Right atrium auricular region (tissue), 2 donors: ENCODE data around the gene SPCS3. TPM values are rescaled to one million over a fixed set of nuclear protein-coding genes. Genes with fewer than 3 reads are reported as not detected.
A peak's percentile ranks its signal among the peaks of the same experiment; 100 is the strongest.
"Not testable (repeated sequence)": the region's sequence is repeated elsewhere in the genome, so short reads cannot be mapped to it uniquely, and the experiment has no call there.

Experiments
- DNase-seq: peaks from one replicate; pipeline ENCODE4 v3.0.0-alpha.2; 2019; ENCODE audit warnings: low spot score
- H3K27ac ChIP-seq, 2 donors: fragments of 200-600 bp; sonication (generic); 1 replicate in 1 of 2; 2 replicates in 1 of 2; pipeline ENCODE4 v1.5.1; 2016 to 2019
- H3K27me3 ChIP-seq, 2 donors: fragments of 200-600 bp; sonication (generic); one replicate each; pipeline versions ENCODE4 v1.5.1 to v1.6.0; 2017 to 2019
- H3K36me3 ChIP-seq: fragments of 200-600 bp; sonication (generic); one replicate; pipeline ENCODE4 v1.5.1; 2016
- H3K4me1 ChIP-seq, 2 donors: fragments of 200-600 bp; sonication (generic); one replicate each; pipeline versions ENCODE4 v1.5.1 to v1.6.0; 2017 to 2019
- H3K4me3 ChIP-seq, 2 donors: fragments of 200-600 bp; sonication (generic); 1 replicate in 1 of 2; 2 replicates in 1 of 2; pipeline ENCODE4 v1.5.1; 2017 to 2019; ENCODE audit warnings: mild to moderate bottlenecking in 1 of 2, moderate library complexity in 1 of 2
- H3K9me3 ChIP-seq, 2 donors: fragments of 200-600 bp; sonication (generic); one replicate each; pipeline ENCODE4 v1.5.1; 2019
- total RNA-seq, 2 donors: library from RNA; depleted of rRNA; stranded (reverse); fragments of >200 nt; gene quantifications; one replicate each; pipeline ENCODE4 v1.1.0, GENCODE V29; 2016
- TF ChIP-seq, protein P1 (sequence below), 2 donors: fragments of 200-600 bp; sonication (generic); IDR thresholded peaks; one replicate each; pipeline ENCODE4 v1.5.1; 2019; ENCODE audit warnings: antibody characterized with exemption in 2 of 2

SPCS3 gene
- total RNA-seq, 2 donors from 2014 or later, result 45.7 to 55.0 TPM

DNA sequence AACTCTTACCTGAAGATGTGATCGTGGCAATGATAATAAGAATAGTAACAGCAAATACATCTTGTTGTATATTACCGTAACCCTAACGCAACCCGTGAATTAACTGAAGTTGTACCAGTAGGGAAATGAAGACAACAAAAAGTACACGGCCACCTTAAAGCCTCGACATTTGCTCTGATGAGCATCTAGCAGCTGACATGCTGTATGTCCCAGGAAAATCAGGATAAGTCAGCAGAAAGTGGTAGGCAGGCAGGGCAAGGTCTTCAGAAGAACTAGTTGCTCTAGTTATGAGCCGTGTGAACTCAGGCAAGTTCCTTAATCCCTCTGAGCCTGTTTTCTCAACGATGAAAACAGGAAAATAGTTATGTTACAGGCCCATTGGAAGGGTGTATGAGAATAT, 43.1 kb upstream of the SPCS3 start:
- no peak for DNase-seq
- H3K9me3 ChIP-seq, result no peaks in the 10 kb centered on the region
- H3K36me3 ChIP-seq, result no peaks in the 10 kb centered on the region
- H3K4me3 ChIP-seq, result no peak overlapping the region
- H3K4me1 ChIP-seq, result no peaks in the 10 kb centered on the region
- no peak overlapping the region for H3K27ac ChIP-seq
- no peaks in the 10 kb centered on the region for H3K27me3 ChIP-seq
- TF ChIP-seq, protein P1, sequence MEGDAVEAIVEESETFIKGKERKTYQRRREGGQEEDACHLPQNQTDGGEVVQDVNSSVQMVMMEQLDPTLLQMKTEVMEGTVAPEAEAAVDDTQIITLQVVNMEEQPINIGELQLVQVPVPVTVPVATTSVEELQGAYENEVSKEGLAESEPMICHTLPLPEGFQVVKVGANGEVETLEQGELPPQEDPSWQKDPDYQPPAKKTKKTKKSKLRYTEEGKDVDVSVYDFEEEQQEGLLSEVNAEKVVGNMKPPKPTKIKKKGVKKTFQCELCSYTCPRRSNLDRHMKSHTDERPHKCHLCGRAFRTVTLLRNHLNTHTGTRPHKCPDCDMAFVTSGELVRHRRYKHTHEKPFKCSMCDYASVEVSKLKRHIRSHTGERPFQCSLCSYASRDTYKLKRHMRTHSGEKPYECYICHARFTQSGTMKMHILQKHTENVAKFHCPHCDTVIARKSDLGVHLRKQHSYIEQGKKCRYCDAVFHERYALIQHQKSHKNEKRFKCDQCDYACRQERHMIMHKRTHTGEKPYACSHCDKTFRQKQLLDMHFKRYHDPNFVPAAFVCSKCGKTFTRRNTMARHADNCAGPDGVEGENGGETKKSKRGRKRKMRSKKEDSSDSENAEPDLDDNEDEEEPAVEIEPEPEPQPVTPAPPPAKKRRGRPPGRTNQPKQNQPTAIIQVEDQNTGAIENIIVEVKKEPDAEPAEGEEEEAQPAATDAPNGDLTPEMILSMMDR (IDR thresholded peaks at IDR 0.05), result no peak

DNA sequence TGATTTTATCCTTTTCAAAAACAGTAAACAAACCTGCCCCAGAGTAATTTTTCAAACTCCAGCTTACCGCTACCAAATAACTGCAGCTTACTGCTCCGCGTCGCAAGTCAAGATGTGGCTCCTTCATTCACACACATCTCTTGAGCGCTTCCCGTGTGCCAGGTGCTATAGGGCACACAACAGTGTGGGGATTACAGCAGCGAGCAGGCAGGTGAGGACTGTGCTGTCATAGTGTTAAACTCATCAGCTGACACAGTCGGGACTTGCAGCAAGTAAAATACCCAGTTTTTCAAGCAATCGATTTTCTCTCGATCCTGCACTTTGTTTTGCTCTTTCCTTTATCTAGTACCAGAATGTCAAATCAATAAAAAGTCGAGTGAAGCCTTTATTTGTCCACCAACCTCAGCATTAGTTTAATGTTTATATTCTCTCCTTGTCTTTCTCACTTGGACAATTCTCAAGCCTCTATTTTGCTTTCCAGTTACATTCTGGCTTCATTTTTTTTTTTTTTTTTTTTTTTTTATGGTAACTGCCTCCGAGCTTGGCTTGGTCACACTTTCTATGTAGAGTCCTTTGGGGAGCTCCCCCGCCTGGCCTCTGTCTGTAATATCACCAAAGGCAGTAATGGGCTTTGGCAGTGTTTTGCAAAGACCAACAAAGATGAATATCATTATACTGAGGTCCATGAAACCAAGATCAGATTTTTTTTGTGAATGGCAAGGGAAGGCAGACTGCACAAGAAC, 42.4 kb upstream of the SPCS3 start:
- DNase-seq, result peak; percentile 60
- H3K36me3 ChIP-seq, result no peaks in the 10 kb centered on the region
- H3K27ac ChIP-seq, result no peak overlapping the region
- no peak overlapping the region for H3K4me3 ChIP-seq
- TF ChIP-seq, protein P1 (IDR thresholded peaks at IDR 0.05), result peak; percentile 27 to 63
- no peaks in the 10 kb centered on the region for H3K27me3 ChIP-seq
- H3K9me3 ChIP-seq, result no peaks in the 10 kb centered on the region
- no peaks in the 10 kb centered on the region for H3K4me1 ChIP-seq

DNA sequence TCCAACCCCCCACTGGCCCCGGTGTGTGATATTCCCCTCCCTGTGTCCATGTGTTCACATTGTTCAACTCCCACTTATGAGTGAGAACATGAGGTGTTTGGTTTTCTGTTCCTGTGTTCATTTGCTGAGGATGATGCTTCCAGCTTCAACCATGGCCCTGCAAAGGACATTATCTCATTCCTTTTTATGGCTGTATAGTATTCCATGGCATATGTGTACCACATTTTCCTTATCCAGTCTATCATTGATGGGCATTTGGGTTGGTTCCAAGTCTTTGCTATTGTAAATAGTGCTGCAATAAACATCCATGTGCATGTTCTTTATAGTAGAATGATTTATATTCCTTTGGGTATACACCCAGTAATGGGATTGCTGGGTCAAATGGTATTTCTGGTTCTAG, 40.2 kb upstream of the SPCS3 start:
- not testable (repeated sequence) for H3K9me3 ChIP-seq

DNA sequence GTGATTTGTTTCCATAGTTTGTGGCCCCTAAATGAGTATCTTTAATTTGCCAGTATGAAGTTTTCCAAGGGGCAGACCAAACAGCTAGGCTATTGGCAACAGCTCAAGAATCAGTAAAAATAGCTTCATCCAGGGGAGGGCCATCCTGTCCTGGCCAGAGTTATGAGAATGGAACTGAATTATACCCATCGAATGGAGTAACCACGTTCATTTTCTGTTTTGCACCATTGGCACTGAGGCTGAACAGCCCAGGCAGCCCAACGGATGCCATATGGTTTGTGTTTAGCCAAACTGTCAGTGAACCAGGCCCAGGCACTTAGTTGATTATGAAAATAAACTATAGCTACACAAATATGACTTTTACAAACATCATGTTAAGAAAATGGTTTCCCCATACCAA, 33.0 kb upstream of the SPCS3 start:
- Histone ChIP-seq H3K27ac (no peak overlapping the region), H3K9me3 (no peaks in the 10 kb centered on the region), H3K27me3 (no peaks in the 10 kb centered on the region), H3K4me3 (no peak overlapping the region), H3K36me3 (no peaks in the 10 kb centered on the region), H3K4me1 (no peaks in the 10 kb centered on the region)
- TF ChIP-seq, protein P1 (IDR thresholded peaks at IDR 0.05), result no peak
- no peak for DNase-seq

More for the DNA sequence above, 40.2 kb upstream of the SPCS3 start:
- H3K4me1 ChIP-seq, DNase-seq, H3K36me3 ChIP-seq, H3K27ac ChIP-seq, H3K4me3 ChIP-seq, H3K27me3 ChIP-seq: not testable (repeated sequence)

DNA sequence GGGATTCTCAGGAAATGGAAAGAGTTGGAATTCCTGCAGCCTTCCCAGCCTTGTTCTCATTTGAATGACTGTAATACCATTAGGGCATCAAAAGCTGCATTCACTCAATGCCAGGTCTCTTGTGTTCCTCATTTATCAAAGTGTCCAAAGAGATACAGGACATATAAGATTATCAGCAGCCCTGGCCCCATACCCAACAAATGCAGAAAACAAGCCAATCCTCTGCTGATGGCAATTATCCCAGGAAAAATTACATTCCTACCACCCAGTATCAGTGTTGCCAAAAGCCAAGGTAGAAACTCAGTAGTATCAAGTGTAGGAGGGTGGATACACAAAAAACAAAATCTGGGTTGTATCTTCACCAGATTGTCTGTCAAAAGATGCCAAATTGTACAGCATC, 32.2 kb upstream of the SPCS3 start:
- Histone ChIP-seq H3K4me1 (no peaks in the 10 kb centered on the region), H3K9me3 (no peaks in the 10 kb centered on the region), H3K4me3 (no peak overlapping the region), H3K36me3 (no peaks in the 10 kb centered on the region), H3K27me3 (no peaks in the 10 kb centered on the region), H3K27ac (no peak overlapping the region)
- DNase-seq, result no peak
- TF ChIP-seq, protein P1 (IDR thresholded peaks at IDR 0.05), result no peak

DNA sequence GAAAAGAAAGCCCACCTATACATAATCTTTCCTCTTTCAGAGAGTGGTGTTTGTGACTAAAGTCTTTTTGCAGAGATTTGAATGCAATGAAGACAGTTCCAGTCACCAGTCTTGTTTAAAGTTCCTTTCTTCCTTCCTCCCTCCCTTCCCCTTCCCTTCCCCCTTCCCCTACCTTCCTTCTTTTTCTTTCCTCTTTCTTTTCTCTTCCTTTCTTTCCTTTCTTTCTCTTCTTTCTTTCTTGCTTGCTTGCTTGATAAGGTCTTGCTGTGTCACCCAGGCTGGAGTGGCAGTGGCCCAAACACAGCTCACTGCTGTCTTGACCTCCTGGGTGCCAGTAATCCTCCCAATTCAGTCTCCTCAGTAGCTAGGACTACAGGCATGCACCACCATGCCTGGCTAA, 31.7 kb upstream of the SPCS3 start:
- Histone ChIP-seq H3K27ac (no peak overlapping the region), H3K27me3 (no peaks in the 10 kb centered on the region), H3K4me1 (no peaks in the 10 kb centered on the region), H3K4me3 (no peak overlapping the region), H3K36me3 (no peaks in the 10 kb centered on the region), H3K9me3 (no peaks in the 10 kb centered on the region)
- no peak for DNase-seq
- TF ChIP-seq, protein P1 (IDR thresholded peaks at IDR 0.05), result no peak
